ENCODE data around the gene POU2F1. TPM values are rescaled to one million over a fixed set of nuclear protein-coding genes. Genes with fewer than 3 reads are reported as not detected.

The POU2F1 gene
- total and polyA plus RNA-seq, 2 donors (not counting 3 experiments of a cell fraction or from before 2014, with no cell fraction given) = 6.0 to 12.9 TPM

GRCh38 chr1:167210966-167211674 is 9.6 kb upstream of the POU2F1 start:
- BruUV-seq (replicated peaks) = no TSS peak
- POLR2A ChIA-PET = no interaction called here
- Histone ChIP-seq H3K79me2 (ENCODE audit: control insufficient read depth, insufficient read depth, low read length) (no peaks in the 10 kb centered on the region), H4K20me1 (replicated peaks; ENCODE audit: control insufficient read depth, extremely low read depth, insufficient read depth, low read length) (no peaks in the 10 kb centered on the region), H3K36me3 (ENCODE audit: control insufficient read depth in 2 of 2, extremely low read depth in 1 of 2, insufficient read depth in 2 of 2, low read length in 2 of 2) (no peaks in the 10 kb centered on the region), H3K27me3 (ENCODE audit: control insufficient read depth in 2 of 2, insufficient read depth in 2 of 2, low read length in 2 of 2) (peaks cover 11 to 13% of the 10 kb centered on the region in 2 experiments), H3K9ac (replicated peaks; ENCODE audit: extremely low read depth, insufficient read depth, low read length) (no peak overlapping the region), H3K9me1 (replicated peaks; ENCODE audit: control insufficient read depth, extremely low read depth, insufficient read depth, low read length) (no peaks in the 10 kb centered on the region), H3K4me3 (replicated peaks in 1 of 3; ENCODE audit: insufficient read depth in 1 of 3, low read depth in 1 of 3, low read length in 3 of 3) (no peak overlapping the region), H3K4me2 (ENCODE audit: insufficient read depth, low read length) (no peak overlapping the region), H2AFZ (ENCODE audit: low read depth, low read length) (no peak overlapping the region), H3K9me3 (replicated peaks; ENCODE audit: control insufficient read depth, insufficient read depth, low read length) (no peaks in the 10 kb centered on the region), H3K4me1 (ENCODE audit: control insufficient read depth, extremely low read depth, insufficient read depth, low read length) (no peaks in the 10 kb centered on the region), H3K27ac (ENCODE audit: insufficient read depth, low read depth, low read length) (no peak overlapping the region)
- dilution Hi-C loops (cut with MboI; ENCODE audit: extremely low pct_ligation_motif_present, low sequenced_read_pairs) (no loop called here), intact Hi-C loops (cut with micrococcal nuclease) (no loop called here)
- FAIRE-seq (no peak), DNase-seq (ENCODE audit: low read depth, low spot score) (no peak)
- TF ChIP-seq GATA2 (IDR thresholded peaks at IDR 0.05; ENCODE audit: insufficient read depth, insufficient read length, low read depth, low read length) = no peak
- TF ChIP-seq POLR2A (IDR thresholded peaks at IDR 0.05; ENCODE audit: low read depth, low read length) = no peak
- TF ChIP-seq POLR2AphosphoS5 (IDR thresholded peaks at IDR 0.05; ENCODE audit: insufficient read depth, low read depth, low read length) = no peak
- no peak for TF ChIP-seq MYC (IDR thresholded peaks at IDR 0.05; ENCODE audit: low read depth, low read length)
- TF ChIP-seq CTCF (IDR thresholded peaks at IDR 0.05; ENCODE audit: extremely low read depth in 1 of 2, insufficient read depth in 1 of 2, low read depth in 1 of 2, low read length in 2 of 2) = no peak
- TF ChIP-seq JUN (IDR thresholded peaks at IDR 0.05; ENCODE audit: borderline replicate concordance, insufficient read depth, insufficient read length, low read depth) = no peak
- no peak for TF ChIP-seq MAX (IDR thresholded peaks at IDR 0.05; ENCODE audit: insufficient read depth, insufficient read length)
- TF ChIP-seq FOS (IDR thresholded peaks at IDR 0.05; ENCODE audit: borderline replicate concordance, insufficient read depth, low read length) = no peak
- no peak for TF ChIP-seq EZH2 (IDR thresholded peaks at IDR 0.05; ENCODE audit: borderline replicate concordance, low read depth, low read length, severe bottlenecking)
- CTCF ChIA-PET = interaction anchor here (2.3 kb wide), 1 partner anchor 9 kb away, joined by 8 read pairs; the partner anchor contains the start of gene POU2F1
